AG09319 (cell line): ENCODE results near the gene CLTCL1.

ENCODE experiments used
- DNase-seq: peaks from one replicate; pipeline ENCODE4 v3.0.0-alpha.2; 2010; ENCODE audit warnings: low read depth; ENCODE audit errors: extremely low read depth
- TF ChIP-seq, protein P1 (sequence below): IDR thresholded peaks from 2 replicates; pipeline ENCODE4 v1.5.1; 2011; ENCODE audit warnings: low read depth, mild to moderate bottlenecking, inconsistent platforms, low read length, moderate library complexity

CLTCL1 gene

DNA sequence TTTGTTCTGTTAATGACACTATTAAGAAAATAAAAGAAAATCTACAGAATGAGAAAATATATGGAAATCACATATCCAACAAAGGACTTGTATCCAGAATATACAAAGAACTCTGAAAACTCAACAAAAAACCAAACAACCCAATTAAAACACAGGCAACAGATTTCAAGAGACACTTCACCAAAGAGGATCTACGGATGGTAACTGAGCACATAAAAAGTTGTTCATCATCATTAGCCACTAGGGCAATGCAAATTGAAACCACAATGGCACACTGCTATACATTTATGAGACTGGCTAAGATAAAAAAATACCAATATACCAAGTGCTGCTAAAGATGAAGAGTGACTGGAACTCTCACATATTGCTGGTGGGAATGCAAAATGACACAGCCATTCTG is 78.5 kb downstream of the CLTCL1 start:
- no peak for DNase-seq
- TF ChIP-seq, protein P1, sequence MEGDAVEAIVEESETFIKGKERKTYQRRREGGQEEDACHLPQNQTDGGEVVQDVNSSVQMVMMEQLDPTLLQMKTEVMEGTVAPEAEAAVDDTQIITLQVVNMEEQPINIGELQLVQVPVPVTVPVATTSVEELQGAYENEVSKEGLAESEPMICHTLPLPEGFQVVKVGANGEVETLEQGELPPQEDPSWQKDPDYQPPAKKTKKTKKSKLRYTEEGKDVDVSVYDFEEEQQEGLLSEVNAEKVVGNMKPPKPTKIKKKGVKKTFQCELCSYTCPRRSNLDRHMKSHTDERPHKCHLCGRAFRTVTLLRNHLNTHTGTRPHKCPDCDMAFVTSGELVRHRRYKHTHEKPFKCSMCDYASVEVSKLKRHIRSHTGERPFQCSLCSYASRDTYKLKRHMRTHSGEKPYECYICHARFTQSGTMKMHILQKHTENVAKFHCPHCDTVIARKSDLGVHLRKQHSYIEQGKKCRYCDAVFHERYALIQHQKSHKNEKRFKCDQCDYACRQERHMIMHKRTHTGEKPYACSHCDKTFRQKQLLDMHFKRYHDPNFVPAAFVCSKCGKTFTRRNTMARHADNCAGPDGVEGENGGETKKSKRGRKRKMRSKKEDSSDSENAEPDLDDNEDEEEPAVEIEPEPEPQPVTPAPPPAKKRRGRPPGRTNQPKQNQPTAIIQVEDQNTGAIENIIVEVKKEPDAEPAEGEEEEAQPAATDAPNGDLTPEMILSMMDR = no peak

DNA sequence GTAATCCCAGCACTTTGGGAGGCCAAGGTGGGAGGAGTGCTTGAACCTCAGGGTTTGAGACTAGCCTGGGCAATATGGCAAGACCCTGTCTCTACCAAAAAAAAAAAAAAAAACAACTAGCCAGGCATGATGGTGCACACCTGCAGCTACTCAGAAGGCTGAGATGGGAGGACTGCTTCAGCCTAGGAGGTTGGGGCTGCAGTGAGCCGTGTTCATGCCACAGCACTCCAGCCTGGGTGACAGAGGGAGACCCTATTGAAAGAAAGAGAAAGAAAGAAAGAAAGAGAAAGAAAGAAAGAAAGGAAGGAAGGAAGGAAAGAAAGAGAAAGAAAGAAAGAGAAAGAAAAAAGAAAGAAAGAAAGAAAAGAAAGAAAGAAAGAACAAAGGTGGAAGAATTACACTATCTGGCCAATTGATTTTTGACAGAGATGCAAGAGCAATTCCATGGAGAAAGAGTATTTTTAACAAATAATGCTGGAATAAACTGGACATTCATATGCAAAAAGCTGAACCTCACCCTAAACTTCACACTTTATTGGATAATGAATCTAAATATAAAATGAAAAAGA is 79.1 kb downstream of the CLTCL1 start:
- DNase-seq = no peak
- TF ChIP-seq, protein P1 = no peak

DNA sequence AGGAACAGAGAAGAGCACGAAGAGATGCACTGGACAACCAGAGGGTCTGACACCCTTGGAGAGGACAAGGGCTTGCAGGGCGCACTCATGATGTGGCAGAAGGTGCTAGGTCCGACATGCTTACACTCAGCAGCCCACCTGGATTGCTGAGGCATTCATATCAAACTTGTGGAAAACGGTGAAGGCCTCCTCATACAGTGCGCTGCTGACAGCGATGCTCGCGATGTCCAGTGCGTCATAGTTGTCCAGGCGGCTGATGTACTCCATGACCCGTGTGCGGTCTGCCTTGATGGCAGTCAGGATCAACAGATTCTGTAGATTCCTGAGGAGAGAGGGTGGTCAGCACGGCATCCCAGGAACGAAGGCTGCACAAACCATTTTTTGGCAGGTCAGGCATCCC is 81.3 kb downstream of the CLTCL1 start:
- TF ChIP-seq, protein P1 = no peak
- DNase-seq = no peak

DNA sequence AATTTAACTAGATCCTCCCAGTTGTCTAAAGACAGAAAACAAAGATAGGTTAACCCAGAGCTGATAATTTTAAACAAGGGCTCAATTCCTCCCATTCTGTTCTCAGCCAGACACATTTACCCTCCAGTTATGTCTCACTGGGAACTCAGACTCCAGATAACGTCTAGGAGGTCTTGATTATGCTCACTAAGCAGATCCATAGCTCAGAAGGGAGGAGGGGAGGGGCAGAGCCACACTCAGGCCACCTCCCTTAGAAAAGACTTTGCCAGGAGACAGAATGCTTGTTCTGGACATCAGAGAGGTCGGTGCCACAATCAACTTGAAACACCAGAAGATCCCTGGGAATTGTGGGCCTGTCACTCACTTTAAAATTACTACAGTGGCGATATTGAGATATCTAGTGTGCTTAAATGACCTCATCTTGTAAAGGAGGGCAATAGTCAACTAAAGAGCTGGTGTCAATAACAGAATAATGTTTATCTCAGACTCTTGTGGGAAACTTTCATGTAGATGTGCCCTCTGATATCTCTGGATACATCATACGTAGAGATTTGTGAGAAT is 83.2 kb downstream of the CLTCL1 start:
- TF ChIP-seq, protein P1 = no peak
- no peak for DNase-seq

DNA sequence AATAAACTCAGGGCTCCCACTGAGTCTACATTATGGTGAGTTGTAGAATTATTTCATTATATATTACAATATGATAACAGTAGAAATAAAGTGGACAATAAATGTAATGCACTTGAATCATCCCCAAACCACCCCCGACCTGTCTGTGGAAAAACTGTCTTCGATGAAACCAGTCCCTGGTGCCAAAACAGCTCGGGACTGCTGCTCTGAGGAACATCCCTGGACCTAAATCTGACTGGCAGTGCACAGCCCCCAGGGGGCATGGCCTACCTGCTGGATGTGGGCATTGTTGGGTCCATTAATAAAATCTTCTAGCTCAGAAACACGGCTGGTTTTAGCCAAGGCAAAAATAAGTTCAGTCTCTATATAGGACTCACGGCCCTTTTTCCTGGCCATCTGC is 83.6 kb downstream of the CLTCL1 start:
- no peak for DNase-seq
- TF ChIP-seq, protein P1 = no peak

DNA sequence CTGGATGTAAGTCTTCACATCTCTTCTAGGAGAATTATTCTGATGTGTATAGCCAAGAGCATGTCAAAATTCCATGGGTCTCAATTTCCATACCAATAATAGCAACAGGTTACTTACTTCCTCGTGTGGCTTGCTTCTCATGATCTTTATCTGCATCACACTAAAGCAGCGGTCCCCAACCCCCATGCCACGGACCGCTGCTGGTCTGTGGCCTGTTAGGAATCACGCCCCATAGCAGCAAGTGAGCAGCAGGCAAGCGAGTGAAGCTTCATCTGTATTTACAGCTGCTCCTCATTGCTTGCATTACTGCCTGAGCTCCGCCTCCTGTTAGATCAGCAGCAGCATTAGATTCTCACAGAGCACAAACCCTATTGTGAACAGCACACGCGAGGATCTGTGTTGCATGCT is 84.1 kb downstream of the CLTCL1 start:
- TF ChIP-seq, protein P1 = no peak
- no peak for DNase-seq

DNA sequence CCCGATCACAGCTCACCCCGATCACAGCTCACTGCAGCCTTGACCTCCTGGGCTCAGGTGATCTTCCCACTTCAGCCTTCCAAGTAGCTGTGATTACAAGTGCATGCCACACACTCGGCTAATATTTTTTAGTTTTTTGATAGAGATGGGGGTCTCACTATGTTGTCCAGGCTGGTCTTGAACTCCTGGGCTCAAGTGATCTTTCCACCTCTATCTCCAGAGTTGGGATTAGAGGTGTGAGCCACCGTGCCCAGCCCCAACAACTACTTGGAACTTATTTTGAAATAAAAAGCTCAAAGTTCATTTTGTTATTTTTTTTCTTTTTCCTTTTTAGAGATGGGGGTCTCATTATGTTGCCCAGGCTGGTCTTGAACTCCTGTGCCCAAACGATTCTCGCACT is 85.2 kb downstream of the CLTCL1 start:
- TF ChIP-seq, protein P1 = no peak
- DNase-seq = no peak
